Measurements from ENCODE around the gene LRFN5. TPM values are rescaled to one million over a fixed set of nuclear protein-coding genes. Genes with fewer than 3 reads are reported as not detected.
"Not testable (repeated sequence)": the region's sequence is repeated elsewhere in the genome, so short reads cannot be mapped to it uniquely, and the experiment has no call there.

Gene LRFN5
- total RNA-seq, 1 donor from 2014 or later, result 0.35 TPM

DNA sequence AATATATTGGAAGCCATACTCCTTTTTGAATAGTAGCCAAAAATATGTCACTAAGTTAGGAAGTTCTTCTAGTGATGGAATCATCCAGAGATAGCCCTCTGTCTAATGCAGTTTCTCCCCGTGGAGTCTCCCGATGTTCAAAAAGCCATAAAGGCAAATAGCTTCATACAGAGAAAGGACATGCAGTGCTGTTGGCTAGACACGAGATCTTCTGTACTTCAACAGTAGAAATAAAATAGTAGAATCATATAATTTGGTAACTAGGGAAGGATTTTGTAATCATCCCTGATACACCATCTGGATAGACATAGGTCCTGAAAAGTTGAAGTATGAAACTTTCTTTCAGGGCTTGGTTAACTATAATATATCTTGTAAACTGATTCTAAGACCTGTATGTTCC, 27.6 kb downstream of the LRFN5 start:
- intact Hi-C loops (cut with DNase I), result no loop called here

DNA sequence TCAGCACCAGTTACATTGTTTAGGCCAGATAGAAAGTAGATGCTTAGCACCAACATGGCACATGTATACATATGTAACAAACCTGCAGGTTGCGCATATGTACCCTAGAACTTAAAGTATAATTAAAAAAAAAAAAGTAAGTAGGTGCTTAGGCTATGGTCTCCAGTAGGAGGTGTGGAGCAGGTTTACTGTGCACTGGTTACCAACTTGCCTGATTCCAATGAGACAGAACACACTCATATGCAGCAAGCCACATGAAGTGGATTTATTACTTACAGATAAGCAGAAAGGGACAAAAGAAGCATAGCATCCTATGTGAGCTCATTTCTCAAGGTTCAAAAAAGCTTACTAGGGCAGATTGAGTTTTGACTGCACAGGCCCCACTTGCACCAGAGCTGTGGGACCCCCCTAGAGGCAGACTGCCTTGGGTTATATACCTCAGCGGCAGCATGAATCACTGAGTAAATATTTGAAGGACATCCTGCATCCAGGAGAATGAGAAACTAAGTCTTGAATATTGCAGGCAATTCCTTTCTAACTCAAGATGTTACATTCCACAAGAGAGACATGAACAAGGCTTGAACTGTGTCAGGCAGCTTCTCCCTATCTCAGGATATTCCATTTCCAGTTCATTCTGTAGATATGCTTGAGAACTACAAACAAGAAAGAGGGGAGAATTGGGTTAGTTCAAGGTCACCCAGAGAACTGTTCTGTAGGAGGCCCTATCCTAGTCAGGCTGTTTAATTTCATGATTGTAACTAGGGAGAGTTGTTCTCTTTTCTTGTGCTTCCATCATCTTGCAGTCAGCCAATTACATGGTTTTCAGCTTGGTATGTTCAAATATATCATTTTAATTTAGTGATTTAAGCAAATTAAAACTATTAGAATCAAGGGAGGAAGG, 30.1 kb downstream of the LRFN5 start:
- intact Hi-C loops (cut with DNase I), result no loop called here
- no peak for DNase-seq (ENCODE audit: low spot score)

More for the DNA sequence above, 27.6 kb downstream of the LRFN5 start:
- DNase-seq (ENCODE audit: low spot score), result no peak

DNA sequence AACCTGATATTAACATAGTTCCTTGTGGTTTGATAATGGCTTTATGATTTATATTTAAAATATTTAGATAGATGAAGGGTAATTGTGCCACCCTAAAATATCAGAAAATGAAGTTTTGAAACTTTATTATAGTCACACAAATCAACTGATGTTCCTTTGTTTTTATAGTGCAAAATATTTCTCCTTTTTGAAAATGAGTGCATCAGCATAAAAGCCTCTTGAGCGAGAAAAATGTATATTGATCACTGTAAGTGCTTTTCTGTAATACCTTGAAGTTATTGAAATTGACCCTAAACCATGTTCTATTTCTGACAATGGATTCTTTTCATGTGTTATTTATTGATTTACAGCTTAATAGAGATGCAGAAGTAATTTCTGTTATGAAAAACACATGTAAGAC, 35.0 kb downstream of the LRFN5 start:
- intact Hi-C loops (cut with DNase I), result no loop called here
- DNase-seq (ENCODE audit: low spot score), result no peak

DNA sequence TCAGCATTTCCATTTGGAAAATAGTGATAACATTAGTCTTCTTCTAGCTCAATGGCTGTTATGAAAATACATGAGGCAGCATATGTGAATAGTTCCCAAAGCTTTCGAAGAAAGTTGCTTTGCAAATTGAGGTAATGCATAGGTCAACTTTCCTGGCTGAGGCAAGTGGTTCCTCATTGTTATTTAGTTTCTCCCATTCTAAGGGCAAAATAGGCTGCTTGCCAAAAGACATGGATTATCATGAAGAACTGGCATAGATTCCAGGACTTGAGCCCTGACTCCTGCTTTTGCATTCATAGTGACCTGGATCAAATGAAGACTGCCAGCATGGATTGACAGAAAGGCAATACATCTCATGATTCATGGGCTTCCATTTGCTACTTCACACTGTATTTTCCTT, 35.7 kb downstream of the LRFN5 start:
- intact Hi-C loops (cut with DNase I), result no loop called here

DNA sequence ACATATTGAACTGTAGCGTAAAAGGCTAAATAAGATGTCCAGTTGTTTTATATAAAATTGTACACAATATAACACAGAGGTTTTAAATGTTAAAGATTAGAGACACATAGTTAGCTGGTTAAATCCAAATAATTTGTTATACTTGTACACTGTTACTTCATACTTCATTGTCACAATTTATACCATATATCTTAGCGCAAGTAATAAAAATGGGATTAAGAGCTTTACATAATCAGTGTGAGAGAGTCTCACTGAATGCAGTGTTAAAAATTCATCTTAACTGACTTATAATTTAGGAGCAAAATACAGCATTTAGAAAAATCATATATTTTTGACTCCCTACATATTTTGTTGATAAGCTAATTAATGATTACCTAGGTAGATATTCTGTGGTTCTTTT, 36.1 kb downstream of the LRFN5 start:
- DNase-seq (ENCODE audit: low spot score), result no peak

More for the DNA sequence above, 35.7 kb downstream of the LRFN5 start:
- no peak for DNase-seq (ENCODE audit: low spot score)

DNA sequence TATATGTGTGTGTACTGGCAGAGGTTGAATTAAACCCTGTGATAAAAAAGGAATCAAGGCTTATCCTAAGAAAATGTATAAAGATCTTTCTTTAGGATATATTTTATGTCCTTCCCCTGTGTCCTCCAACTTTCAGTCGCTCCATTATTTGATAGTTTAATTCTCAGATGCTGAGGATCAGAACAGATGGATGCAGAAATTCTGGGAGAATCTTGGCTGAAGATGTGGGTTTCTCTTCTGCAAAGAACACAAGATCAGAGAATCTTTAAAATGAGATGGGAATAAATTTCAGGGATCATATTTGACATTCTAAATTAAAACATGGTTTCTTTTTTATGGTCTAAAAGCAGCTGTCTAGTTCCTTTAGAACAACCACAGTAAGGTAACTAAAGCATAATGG, 37.9 kb downstream of the LRFN5 start:
- intact Hi-C loops (cut with DNase I), result no loop called here
- DNase-seq (ENCODE audit: low spot score), result no peak

More for the DNA sequence above, 36.1 kb downstream of the LRFN5 start:
- intact Hi-C loops (cut with DNase I), result no loop called here

DNA sequence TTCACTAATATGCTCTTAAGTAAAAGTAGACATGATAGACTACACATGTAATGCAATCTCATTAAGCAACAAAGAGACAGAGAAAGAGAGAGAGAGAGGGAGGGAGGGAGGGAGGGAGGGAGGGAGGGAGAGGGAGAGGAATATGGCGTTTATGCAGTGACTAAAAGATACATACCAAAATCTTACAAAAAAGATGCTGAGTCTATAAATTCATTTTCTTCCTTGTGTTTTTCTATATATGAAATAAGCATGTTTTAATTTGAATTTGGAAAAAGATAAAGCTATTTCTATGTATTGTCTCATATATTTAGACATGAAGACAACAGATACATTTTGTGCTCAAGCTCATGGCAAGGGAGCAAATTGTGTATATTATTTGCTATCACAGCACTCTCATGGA, 44.1 kb downstream of the LRFN5 start:
- no peak for DNase-seq (ENCODE audit: low spot score)
- intact Hi-C loops (cut with DNase I), result no loop called here

DNA sequence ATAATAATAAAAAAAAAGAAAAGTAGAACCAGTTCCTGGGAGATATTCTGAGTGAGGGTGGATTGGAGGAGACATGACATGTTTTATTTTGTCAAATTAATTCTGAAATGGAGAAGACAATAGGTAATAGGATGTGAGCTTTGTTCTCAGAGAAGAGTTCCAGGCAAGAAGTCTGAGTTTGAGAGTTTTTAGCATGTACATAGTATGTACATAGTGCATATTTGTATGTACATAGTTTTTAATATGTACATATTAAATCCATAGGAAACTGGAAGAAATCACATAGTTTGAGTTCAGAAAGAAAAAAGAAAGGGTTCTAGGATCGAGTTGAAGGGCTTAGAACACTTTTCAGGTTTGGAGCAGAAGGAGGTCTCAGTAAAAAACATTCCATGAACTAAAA, 47.5 kb downstream of the LRFN5 start:
- DNase-seq (ENCODE audit: low spot score), result no peak
- intact Hi-C loops (cut with DNase I), result no loop called here

DNA sequence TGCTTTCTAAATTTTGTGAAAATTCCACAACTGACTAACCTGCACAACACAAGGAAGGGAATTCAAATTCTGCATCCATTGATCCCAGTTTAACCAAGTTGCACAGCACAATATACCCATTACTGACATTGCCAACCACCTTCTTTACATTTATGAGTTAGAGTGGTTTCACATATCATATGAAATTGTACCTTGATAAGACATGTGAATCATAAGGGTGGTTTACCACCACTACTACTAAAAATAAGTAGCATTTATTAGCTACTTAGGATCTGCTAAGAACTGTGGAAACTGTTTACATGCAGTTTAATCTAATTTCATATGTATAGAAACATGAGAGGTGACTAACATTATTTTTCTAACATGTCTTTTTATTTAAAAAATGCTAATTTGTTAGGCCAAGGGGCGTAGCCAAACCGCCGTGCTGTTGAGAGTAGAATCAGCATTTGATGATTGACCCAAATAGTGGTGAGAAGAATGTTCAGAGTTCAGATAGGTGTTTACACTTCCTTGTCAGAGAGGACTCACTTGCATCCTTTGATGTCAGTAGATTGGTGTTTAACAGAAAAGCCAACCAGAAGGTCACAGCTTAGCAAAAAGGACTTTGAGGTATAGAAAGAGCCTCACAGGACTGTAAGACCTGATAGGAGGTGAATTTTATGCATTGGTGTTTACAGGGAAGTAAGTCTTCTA, 56.2 kb downstream of the LRFN5 start:
- DNase-seq (ENCODE audit: low spot score), result no peak
- intact Hi-C loops (cut with DNase I), result no loop called here

DNA sequence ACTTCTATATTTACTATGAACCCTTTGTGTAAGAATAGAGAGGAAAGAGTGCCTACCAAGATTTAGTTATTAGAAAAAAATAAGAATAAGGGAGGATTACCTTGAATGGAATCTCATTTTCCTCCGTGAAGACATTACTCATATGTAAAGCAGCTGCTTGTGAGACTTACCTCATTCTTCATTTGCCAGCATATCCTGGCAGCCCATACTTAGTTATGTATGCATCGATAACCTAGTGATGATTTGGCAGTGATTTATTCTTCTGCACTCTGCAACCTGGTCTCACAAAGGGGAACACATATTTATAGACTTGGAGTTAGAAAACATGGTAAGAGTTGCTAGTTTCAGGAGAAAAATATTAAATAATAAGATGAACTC, 56.8 kb downstream of the LRFN5 start:
- intact Hi-C loops (cut with DNase I), result no loop called here
- DNase-seq (ENCODE audit: low spot score), result no peak

DNA sequence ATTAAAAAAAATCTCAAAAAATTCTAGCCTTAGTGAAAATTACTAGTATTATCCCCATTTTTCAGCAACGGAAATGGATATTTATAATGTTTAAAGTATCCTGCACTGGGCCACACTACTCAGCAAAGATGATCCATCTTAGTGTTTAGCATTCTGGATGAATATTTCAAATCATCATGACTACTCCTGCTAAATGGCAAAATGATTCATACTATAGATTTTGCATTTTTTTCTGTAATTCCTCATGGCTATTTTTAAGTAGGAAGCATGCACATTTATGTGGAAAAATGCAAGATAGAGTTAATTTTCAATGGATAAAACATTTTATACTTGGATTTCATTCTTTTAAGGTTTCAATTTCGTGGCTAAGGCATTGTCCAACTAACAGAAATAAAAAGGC, 59.6 kb downstream of the LRFN5 start:
- intact Hi-C loops (cut with DNase I), result no loop called here
- DNase-seq (ENCODE audit: low spot score), result no peak

DNA sequence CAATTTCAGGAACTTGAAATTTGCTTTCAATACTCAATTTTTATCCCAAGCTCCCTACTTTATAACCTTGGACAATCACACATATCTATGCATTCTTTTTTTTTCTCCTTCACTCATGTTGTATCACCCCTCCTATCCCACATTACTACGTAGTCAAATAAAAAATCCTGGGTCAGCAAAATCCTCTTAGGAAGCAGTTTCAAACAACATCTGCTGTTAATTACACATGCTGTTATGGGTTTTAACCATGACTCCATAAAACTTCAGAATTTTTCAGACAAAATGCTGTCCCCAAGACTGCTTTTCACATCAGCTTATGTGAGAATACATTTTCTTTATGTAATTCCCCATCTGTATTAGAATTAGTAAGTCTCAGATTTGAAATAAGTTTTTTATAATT, 61.7 kb downstream of the LRFN5 start:
- no peak for DNase-seq (ENCODE audit: low spot score)
- intact Hi-C loops (cut with DNase I), result no loop called here

DNA sequence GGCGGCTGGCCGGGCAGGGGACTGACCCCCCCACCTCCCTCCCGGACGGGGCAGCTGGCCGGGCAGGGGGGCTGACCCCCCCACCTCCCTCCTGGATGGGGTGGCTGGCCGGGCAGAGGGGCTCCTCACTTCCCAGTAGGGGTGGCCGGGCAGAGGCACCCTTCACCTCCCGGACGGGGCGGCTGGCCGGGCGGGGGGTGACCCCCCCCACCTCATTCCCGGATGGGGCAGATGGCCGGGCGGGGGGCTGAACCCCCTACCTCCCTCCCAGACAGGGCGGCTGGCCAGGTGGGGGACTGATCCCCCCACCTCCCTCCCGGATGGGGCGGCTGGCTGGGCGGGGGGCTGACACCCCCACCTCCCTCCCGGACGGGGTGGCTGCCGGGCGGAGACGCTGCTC, 66.9 kb downstream of the LRFN5 start:
- intact Hi-C loops (cut with DNase I); DNase-seq (ENCODE audit: low spot score): not testable (repeated sequence)

DNA sequence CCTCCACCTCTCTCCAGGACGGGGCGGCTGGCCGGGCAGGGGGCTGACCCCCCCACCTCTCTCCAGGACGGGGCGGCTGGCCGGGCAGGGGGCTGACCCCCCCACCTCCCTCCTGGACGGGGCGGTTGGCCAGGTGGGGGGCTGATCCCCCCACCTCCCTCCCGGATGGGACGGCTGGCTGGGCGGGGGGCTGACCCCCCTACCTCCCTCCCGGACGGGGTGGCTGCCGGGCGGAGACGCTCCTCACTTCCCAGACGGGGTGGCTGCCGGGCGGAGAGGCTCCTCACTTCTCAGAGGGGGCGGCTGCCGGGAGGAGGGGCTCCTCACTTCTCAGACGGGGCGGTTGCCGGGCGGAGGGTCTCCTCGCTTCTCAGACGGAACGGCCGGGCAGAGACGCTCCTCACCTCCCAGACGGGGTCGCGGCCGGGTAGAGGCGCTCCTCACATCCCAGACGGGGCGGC, 67.9 kb downstream of the LRFN5 start:
- intact Hi-C loops (cut with DNase I); DNase-seq (ENCODE audit: low spot score): not testable (repeated sequence)

DNA sequence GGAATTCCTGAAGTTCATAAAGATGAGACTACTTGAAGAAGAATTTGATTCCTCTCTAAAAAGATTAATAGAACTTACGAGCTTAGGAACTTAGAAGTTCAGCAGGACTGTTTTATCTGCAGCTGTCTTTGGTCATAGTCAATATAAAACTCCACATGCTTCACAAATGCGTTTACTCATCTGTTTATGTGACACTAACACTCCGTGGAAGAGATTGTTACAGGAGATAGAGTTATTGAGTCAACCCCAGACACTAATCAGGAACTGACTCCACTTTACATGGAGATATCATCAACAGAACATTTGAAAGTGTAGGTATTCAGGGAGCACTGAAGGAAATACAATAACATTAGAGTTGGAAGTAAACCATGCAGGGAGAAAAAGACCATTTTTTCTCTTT, 92.8 kb downstream of the LRFN5 start:
- intact Hi-C loops (cut with DNase I), result no loop called here
- no peak for DNase-seq (ENCODE audit: low spot score)

DNA sequence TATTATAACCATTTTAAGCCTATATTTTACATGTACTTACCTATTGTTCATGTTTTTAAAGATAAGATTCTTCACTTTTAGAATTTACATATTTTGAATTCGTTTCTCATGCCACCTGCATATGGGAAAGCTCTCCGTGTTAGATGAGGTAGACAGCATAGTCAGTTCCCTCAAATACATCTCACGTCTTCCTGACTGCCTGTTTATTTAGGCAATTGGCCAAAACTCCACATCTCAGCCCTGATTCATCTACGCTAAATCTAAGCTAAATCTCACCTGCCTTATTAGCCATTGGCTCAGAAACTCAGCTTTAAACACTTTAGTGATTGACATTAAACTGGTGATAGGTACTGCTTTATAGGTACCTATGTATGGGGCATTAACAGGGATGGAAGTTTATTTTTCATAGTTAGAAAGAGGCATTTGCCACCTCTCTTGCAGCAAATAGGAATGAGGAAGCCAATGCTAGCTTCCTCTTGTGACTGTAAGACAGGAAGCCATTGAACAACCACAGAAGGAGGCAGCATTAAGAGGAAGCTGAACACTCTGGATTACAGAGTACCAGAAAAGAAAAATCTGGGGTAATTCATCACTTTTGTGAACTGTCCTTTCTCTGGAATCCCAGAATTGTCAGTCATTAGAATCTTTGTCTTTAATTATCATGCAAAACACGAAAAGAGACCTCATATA, 111.9 kb downstream of the LRFN5 start:
- DNase-seq (ENCODE audit: low spot score), result no peak
- intact Hi-C loops (cut with DNase I), result no loop called here

DNA sequence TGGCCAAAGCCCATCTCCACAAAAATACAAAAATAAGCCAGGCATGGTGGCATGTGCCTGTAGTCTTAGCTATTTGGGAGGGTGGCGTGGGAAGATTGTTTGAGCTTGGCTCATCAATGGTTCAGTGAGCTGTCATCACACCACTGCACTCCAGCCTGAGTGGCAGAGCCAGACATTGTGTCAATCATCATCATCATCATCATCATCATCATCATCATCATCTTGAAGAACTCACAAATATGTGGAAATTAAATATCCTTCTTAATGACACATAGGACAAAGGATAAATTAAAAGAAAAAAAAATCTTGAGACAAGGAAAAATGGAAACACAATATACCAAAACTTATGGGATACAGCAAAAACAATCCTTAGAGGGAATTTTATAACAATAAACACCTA, 132.5 kb downstream of the LRFN5 start:
- intact Hi-C loops (cut with DNase I), result no loop called here
- no peak for DNase-seq (ENCODE audit: low spot score)

DNA sequence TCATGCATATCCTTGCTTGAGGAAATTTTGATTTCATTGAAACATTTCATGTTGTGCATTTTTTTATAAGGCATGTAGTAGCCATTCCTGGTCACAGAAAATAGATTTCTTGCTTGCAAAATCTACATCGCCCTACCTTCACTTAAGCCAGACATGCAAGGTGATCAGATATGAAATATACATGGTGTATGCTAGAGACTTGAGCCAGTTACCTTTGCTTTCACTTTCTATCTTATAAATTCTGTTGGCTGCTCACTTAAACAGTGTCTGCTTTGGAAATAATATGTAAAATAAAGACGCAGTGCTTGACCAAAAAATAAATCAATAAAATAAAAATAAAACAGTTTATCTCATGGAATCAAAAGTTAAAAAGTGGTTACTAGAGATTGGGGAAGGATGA, 136.5 kb downstream of the LRFN5 start:
- DNase-seq (ENCODE audit: low spot score), result no peak
- intact Hi-C loops (cut with DNase I), result no loop called here

DNA sequence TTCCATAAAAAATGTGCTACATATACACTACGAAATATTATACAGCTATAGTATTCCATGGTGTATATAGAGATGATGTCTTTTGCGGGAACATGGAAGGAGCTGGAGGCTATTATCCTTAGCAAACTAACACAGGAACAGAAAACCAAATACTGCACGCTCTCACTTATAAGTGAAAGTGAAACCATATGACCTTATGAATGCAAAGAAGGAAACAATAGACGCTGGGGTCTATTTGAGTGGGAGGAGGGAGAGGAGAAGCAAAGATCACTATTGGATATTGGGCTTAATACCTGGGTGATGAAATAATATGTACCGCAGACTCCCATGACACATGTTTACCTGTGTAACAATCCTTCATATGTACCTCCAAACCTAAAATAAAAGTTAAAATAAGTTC, 142.8 kb downstream of the LRFN5 start:
- intact Hi-C loops (cut with DNase I), result no loop called here
- DNase-seq (ENCODE audit: low spot score), result no peak

DNA sequence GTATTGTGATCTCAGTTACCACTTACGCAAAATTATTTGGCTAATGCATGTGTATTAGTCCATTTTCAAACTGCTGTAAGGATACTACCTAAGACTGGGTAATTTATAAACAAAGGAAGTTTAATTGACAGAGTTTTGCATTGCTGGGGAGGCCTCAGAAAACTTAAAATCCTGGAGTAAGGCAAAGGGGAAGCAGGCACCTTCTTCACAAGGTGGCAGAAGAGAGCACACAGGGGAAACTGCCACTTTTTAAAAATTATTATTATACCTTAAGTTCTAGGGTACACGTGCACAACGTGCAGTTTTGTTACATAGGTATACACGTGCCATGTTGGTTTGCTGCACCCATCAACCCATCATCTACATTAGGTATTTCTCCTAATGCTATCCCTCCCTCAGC, 143.9 kb downstream of the LRFN5 start:
- DNase-seq (ENCODE audit: low spot score); intact Hi-C loops (cut with DNase I): not testable (repeated sequence)

Data from cardiac septum (tissue), 1 donor.